Measurements from ENCODE around the gene LHPP. TPM values are rescaled to one million over a fixed set of nuclear protein-coding genes. Genes with fewer than 3 reads are reported as not detected.

The LHPP gene
- total RNA-seq, 4 donors from 2014 or later: 34.2 to 76.7 (median 38.2) TPM

DNA sequence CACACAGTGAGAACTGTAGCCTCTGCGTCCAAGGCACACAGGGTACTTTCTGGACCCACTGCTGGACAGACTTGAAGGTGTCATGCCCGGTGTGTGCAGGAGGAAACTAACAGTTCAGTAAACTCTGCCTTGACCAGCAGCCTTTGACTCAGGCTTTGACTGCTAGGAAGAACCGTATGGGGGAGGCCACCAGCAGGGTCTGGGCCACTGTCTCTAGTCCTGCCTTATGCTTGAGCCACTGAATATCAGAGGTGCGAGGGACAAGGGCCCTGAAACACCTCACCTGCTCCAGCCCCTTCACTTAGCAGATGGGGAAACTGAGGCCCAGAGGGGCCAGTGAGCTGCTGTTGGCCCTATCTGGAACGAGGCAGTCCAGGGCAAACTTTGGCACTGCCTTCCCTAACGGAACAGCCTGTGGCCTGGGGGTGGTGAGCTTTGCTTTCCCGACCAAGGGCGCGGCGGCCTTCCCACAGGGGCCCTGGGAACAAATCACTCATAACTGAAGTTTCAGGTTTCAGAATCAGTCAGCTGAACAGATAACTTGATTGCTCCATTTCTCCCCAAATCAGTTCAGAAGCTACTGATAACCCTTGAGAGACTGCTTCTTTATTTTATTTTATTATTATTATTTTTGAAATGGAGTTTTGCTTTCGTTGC, 152.5 kb downstream of the LHPP start:
- H3K4me1 ChIP-seq: peaks cover 0 to 43% (median 17%) of the 10 kb centered on the region in 4 donors
- no peaks in the 10 kb centered on the region for H3K9me3 ChIP-seq
- peaks cover 0 to 28% (median 0%) of the 10 kb centered on the region in 3 donors for H3K36me3 ChIP-seq
- no peak overlapping the region for H3K4me3 ChIP-seq
- peak overlapping the region in 1 of 4 donors; percentile 57 for H3K27ac ChIP-seq
- no peaks in the 10 kb centered on the region for H3K27me3 ChIP-seq
- DNase-seq: no peak
- TF ChIP-seq POLR2A (IDR thresholded peaks at IDR 0.05) (no peak), CTCF (IDR thresholded peaks at IDR 0.05) (no peak)

- no peak for TF ChIP-seq CTCF (IDR thresholded peaks at IDR 0.05)
- no peak for TF ChIP-seq POLR2A (IDR thresholded peaks at IDR 0.05)
- Histone ChIP-seq H3K27me3 (no peaks in the 10 kb centered on the region), H3K27ac (peak overlapping the region in 1 of 4 donors; percentile 5), H3K36me3 (peaks cover 0 to 28% (median 0%) of the 10 kb centered on the region in 3 donors), H3K4me3 (no peak overlapping the region), H3K9me3 (no peaks in the 10 kb centered on the region), H3K4me1 (peaks cover 0 to 50% (median 17%) of the 10 kb centered on the region in 4 donors)
- DNase-seq: no peak
These were observed 153.6 kb downstream of the LHPP start for GRCh38 chr10:124615259-124615658.

DNA sequence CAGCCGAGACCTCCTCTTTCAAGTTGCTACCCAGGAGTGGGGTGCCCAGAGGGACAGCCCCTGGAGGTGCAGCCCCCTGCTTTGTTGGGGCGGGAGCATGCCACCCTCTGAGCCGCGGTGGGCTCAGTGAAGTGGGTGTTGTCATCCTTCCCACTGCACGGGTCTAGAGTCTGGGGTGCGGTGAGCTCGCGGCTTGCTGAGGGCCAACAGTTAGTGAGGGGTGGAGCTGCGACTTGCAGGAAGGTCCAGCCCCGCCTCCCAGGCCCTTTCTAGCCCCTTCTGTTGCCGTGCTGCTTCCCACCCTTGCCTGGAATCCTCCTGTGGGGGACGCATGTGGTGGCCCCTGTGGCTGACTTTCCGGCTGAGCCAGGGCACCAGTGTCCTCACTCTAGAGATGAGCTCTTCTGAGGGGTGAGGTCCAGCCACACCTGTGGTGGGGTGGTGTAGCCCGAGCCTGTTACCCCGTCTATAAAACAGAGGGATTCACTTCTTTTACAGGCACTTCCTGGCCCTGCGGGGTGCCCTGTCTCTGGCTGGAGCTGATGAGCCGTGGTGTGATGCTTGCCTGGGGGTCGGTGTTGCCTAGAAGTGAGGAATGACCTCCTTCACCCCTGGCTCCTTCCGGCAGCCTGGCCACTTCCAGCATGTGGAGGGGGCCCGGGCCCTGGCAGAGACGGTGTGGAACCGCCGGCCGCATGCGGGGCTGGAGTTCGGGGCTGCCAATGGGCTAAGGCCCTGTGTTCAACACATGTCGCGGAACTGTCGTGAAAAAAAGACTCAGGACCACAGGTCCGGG, 154.6 kb downstream of the LHPP start:
- no peak for TF ChIP-seq CTCF (IDR thresholded peaks at IDR 0.05)
- H3K4me1 ChIP-seq: peaks cover 0 to 55% (median 15%) of the 10 kb centered on the region in 4 donors
- H3K27me3 ChIP-seq: no peaks in the 10 kb centered on the region
- peak overlapping the region in 1 of 4 donors; percentile 81 for H3K27ac ChIP-seq
- peaks cover 0 to 28% (median 0%) of the 10 kb centered on the region in 3 donors for H3K36me3 ChIP-seq
- H3K9me3 ChIP-seq: no peaks in the 10 kb centered on the region
- H3K4me3 ChIP-seq: no peak overlapping the region
- no peak for DNase-seq

GRCh38 chr10:124616836-124617130, 155.2 kb downstream of the LHPP start:
- Histone ChIP-seq H3K36me3 (peaks cover 0 to 30% (median 0%) of the 10 kb centered on the region in 3 donors), H3K9me3 (no peaks in the 10 kb centered on the region), H3K4me1 (peaks cover 0 to 52% (median 12%) of the 10 kb centered on the region in 4 donors), H3K4me3 (no peak overlapping the region), H3K27ac (peak overlapping the region in 1 of 4 donors; percentile 81), H3K27me3 (no peaks in the 10 kb centered on the region)
- TF ChIP-seq CTCF (IDR thresholded peaks at IDR 0.05) (no peak), POLR2A (IDR thresholded peaks at IDR 0.05) (no peak)
- no peak for DNase-seq

DNA sequence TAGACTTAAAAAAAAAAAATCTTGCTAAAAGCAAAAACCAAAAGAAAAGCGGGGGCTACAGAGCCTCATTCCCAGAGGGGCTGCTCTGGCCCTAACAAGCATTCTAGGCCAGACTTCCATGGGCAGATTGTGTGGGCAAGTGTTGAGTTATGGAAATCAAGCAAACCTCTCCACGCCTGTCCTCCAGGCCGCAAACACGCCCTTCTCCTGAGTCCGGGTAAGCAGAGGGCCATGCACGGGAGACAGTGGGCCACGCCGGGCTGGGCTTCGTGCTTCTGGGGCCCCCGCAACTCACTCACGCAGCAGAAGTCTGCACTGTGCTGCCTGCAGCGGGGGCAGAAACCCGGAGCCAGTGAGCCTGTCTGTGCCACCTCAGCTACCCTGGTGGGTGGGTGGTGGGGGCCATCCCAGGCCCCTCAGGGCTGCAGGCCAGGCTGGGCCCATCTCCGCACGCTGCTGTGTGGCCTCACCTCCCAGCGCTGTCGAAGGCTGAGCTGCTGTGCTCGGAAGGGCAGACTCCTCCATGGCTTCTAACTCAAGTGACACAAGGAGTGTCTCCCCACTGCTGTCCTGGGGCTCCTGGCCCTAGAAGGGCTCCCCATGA, 156.9 kb downstream of the LHPP start:
- peak overlapping the region in 2 of 4 donors; percentile 46 to 81 for H3K27ac ChIP-seq
- H3K27me3 ChIP-seq: no peaks in the 10 kb centered on the region
- H3K4me1 ChIP-seq: peaks cover 0 to 42% (median 7%) of the 10 kb centered on the region in 4 donors
- H3K36me3 ChIP-seq: peaks cover 0 to 47% (median 0%) of the 10 kb centered on the region in 3 donors
- H3K9me3 ChIP-seq: no peaks in the 10 kb centered on the region
- no peak for TF ChIP-seq POLR2A (IDR thresholded peaks at IDR 0.05)
- no peak for TF ChIP-seq CTCF (IDR thresholded peaks at IDR 0.05)
- H3K4me3 ChIP-seq: peak overlapping the region in 1 of 4 donors; percentile 1
- DNase-seq: no peak

All from Peyer's patch (tissue), 4 donors.